ENCODE data around the gene SIRT7. TPM values are rescaled to one million over a fixed set of nuclear protein-coding genes. Genes with fewer than 3 reads are reported as not detected.
A peak's percentile ranks its signal among the peaks of the same experiment; 100 is the strongest.
"Not testable (repeated sequence)": the region's sequence is repeated elsewhere in the genome, so short reads cannot be mapped to it uniquely, and the experiment has no call there.

The SIRT7 gene
- total RNA-seq, 2 experiments from 2014 or later = 49.1 to 69.3 TPM

DNA sequence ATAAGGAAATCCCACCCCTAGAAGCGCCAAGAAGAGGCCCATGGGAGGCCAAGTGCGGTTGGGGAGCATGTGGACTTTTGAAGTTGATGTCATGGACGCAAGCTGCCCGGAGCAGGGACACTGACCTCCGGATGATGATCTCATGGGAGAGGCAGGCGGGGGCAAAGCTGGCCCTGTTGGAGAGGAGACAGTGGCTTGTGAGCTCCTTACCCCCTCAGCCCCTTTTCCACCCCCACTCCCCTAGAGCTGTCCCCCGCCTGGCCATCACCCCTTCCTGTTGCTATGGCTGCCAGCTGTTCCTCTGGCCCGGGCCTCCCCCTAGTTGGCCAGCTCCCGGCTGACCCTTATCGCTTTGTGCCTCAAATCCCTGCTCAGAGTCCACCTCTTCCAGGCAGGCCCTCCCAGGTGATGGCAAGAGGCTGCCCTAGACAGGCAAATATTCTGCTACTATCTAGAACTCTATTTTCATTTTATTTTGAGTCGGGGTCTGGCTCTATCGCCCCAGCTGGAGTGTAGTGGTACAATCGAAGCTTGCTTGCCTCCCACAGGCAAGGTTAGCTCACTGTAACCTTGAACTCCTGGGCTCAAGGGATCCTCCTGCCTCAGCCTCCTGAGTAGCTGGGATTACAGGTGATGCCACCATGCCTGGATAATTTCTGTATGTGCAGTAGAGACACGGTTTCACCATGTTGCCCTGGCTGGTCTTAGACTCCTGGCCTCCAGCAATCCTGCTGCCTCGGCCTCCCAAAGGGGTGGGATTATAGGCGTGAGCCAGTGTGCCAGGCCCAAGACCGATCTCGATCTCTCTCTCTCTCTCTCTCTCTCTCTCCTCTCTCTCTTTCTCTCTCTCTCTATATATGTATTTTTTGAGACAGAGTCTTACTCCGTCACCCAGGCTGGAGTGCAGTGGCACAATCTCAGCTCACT, 36.4 kb upstream of the SIRT7 start:
- no peaks in the 10 kb centered on the region for H3K9me2 ChIP-seq (ENCODE audit: insufficient read depth, low read length)
- H3K4me3 ChIP-seq (ENCODE audit: low read depth, low read length, poor library complexity, severe bottlenecking) = no peak overlapping the region
- H3K79me2 ChIP-seq (ENCODE audit: insufficient read depth, low read depth, low read length) = no peaks in the 10 kb centered on the region
- H3K27ac ChIP-seq (ENCODE audit: low read depth, low read length, poor library complexity, severe bottlenecking) = no peak overlapping the region
- H3K4me2 ChIP-seq (ENCODE audit: low read length) = no peak overlapping the region
- no peaks in the 10 kb centered on the region for H3K36me3 ChIP-seq (ENCODE audit: insufficient read depth, low read length)
- intact Hi-C loops (cut with micrococcal nuclease; ENCODE audit: unreplicated experiment) = no loop called here
- no peaks in the 10 kb centered on the region for H4K20me1 ChIP-seq (ENCODE audit: insufficient read depth, low read length)
- H2AFZ ChIP-seq (ENCODE audit: low read length) = no peak overlapping the region
- H3K4me1 ChIP-seq (ENCODE audit: insufficient read depth, low read length, poor library complexity, severe bottlenecking) = peaks cover 14% of the 10 kb centered on the region
- ChIA-PET CTCF (ENCODE audit: unreplicated experiment) (no interaction called here), POLR2A (no interaction called here)
- no TSS peak for BruUV-seq (replicated peaks)
- TF ChIP-seq, protein P1, sequence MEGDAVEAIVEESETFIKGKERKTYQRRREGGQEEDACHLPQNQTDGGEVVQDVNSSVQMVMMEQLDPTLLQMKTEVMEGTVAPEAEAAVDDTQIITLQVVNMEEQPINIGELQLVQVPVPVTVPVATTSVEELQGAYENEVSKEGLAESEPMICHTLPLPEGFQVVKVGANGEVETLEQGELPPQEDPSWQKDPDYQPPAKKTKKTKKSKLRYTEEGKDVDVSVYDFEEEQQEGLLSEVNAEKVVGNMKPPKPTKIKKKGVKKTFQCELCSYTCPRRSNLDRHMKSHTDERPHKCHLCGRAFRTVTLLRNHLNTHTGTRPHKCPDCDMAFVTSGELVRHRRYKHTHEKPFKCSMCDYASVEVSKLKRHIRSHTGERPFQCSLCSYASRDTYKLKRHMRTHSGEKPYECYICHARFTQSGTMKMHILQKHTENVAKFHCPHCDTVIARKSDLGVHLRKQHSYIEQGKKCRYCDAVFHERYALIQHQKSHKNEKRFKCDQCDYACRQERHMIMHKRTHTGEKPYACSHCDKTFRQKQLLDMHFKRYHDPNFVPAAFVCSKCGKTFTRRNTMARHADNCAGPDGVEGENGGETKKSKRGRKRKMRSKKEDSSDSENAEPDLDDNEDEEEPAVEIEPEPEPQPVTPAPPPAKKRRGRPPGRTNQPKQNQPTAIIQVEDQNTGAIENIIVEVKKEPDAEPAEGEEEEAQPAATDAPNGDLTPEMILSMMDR (conservative IDR thresholded peaks at IDR 0.05; ENCODE audit: low read length) = no peak
- no peak for TF ChIP-seq EZH2phosphoT487 (IDR thresholded peaks at IDR 0.05; ENCODE audit: borderline replicate concordance, low read depth, low read length)
- DNase-seq (ENCODE audit: low spot score) = no peak
- H3K9me3 ChIP-seq (ENCODE audit: low read length) = no peaks in the 10 kb centered on the region

DNA sequence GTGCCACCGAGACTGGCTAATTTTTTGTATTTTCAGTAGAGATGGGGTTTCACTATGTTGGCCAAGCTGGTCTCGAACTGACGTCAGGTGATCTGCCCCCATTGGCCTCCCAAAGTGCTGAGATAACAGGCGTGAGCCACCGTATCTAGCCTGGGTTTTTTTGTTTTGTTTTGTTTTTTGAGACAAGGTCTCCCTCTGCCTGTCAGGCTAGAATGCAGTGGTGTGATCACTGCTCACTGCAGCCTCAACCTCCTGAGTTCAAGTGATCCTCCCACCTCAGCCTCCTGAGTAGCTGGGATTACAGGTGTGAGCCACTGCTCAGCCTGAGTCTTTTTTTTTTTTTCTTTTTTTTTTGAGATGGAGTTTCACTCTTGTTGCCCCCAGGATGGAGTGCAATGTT, 35.5 kb upstream of the SIRT7 start:
- H3K4me3 ChIP-seq (ENCODE audit: low read depth, low read length, poor library complexity, severe bottlenecking); H3K9me3 ChIP-seq (ENCODE audit: low read length); intact Hi-C loops (cut with micrococcal nuclease; ENCODE audit: unreplicated experiment); CTCF ChIA-PET (ENCODE audit: unreplicated experiment); H3K4me1 ChIP-seq (ENCODE audit: insufficient read depth, low read length, poor library complexity, severe bottlenecking); H2AFZ ChIP-seq (ENCODE audit: low read length); H3K27ac ChIP-seq (ENCODE audit: low read depth, low read length, poor library complexity, severe bottlenecking); POLR2A ChIA-PET; H3K36me3 ChIP-seq (ENCODE audit: insufficient read depth, low read length); H3K79me2 ChIP-seq (ENCODE audit: insufficient read depth, low read depth, low read length); H3K4me2 ChIP-seq (ENCODE audit: low read length); H3K9me2 ChIP-seq (ENCODE audit: insufficient read depth, low read length); H4K20me1 ChIP-seq (ENCODE audit: insufficient read depth, low read length); BruUV-seq (replicated peaks): not testable (repeated sequence)
- DNase-seq (ENCODE audit: low spot score) = peak; percentile 43
- TF ChIP-seq, protein P1 (conservative IDR thresholded peaks at IDR 0.05; ENCODE audit: low read length) = peak; percentile 52

DNA sequence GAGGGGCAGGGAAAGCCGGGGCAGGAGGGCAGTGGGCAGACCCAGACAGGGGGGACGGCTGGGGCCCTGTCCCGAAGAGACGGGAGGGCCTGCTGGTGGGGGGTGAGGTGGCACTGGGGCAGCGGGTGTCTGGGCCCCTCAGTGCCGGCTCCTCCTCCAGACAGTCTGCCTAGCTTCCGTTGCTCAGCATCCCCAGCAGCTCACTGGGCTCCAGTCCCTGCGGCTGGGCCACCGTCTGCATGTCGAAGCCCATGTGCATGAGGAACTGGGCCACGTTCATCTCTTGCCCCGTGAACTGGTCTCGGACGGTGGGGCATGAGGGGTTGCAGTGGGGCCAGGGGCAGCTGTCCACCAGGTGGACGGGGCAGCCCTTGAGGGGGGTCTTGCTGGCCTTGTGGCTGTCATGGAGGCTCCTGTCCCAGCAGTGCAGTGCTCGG, 34.8 kb upstream of the SIRT7 start:
- H3K36me3 ChIP-seq (ENCODE audit: insufficient read depth, low read length) = no peaks in the 10 kb centered on the region
- H3K9me3 ChIP-seq (ENCODE audit: low read length) = no peaks in the 10 kb centered on the region
- H4K20me1 ChIP-seq (ENCODE audit: insufficient read depth, low read length) = no peaks in the 10 kb centered on the region
- no peaks in the 10 kb centered on the region for H3K9me2 ChIP-seq (ENCODE audit: insufficient read depth, low read length)
- intact Hi-C loops (cut with micrococcal nuclease; ENCODE audit: unreplicated experiment) = no loop called here
- H3K27ac ChIP-seq (ENCODE audit: low read depth, low read length, poor library complexity, severe bottlenecking) = no peak overlapping the region
- ChIA-PET CTCF (ENCODE audit: unreplicated experiment) (no interaction called here), POLR2A (no interaction called here)
- H3K4me2 ChIP-seq (ENCODE audit: low read length) = no peak overlapping the region
- TF ChIP-seq EZH2phosphoT487 (IDR thresholded peaks at IDR 0.05; ENCODE audit: borderline replicate concordance, low read depth, low read length) = no peak
- TF ChIP-seq, protein P1 (conservative IDR thresholded peaks at IDR 0.05; ENCODE audit: low read length) = no peak
- BruUV-seq (replicated peaks) = no TSS peak
- no peak overlapping the region for H2AFZ ChIP-seq (ENCODE audit: low read length)
- DNase-seq (ENCODE audit: low spot score) = no peak
- H3K4me3 ChIP-seq (ENCODE audit: low read depth, low read length, poor library complexity, severe bottlenecking) = no peak overlapping the region
- H3K79me2 ChIP-seq (ENCODE audit: insufficient read depth, low read depth, low read length) = no peaks in the 10 kb centered on the region
- H3K4me1 ChIP-seq (ENCODE audit: insufficient read depth, low read length, poor library complexity, severe bottlenecking) = peaks cover 8% of the 10 kb centered on the region
